SK-N-SH treated with all-trans-retinoic acid at 6 μM for 48 hours (cell line): Measurements from ENCODE around the gene CUBN.

Experiments used
- GLIS3 ChIP-seq: fragments of 250-450 bp; sonication (Bioruptor Pico); IDR thresholded peaks from 2 replicates; pipeline ENCODE4 v1.5.0; 2020; ENCODE audit warnings: mild to moderate bottlenecking, moderate library complexity
- ISL1 ChIP-seq: fragments of 250-450 bp; sonication (Bioruptor Pico); IDR thresholded peaks from 2 replicates; pipeline ENCODE4 v2.1.2; 2022; ENCODE audit warnings: mild to moderate bottlenecking, moderate library complexity
- OSR1 ChIP-seq: fragments of 250-450 bp; sonication (Bioruptor Pico); IDR thresholded peaks from 2 replicates; pipeline ENCODE4 v1.8.0; 2022; ENCODE audit warnings: moderate library complexity, mild to moderate bottlenecking, inconsistent platforms
- SNAI2 ChIP-seq: fragments of 250-450 bp; sonication (Bioruptor Pico); IDR thresholded peaks from 2 replicates; pipeline ENCODE4 v1.5.0; 2020; ENCODE audit warnings: mild to moderate bottlenecking, moderate library complexity

DNA sequence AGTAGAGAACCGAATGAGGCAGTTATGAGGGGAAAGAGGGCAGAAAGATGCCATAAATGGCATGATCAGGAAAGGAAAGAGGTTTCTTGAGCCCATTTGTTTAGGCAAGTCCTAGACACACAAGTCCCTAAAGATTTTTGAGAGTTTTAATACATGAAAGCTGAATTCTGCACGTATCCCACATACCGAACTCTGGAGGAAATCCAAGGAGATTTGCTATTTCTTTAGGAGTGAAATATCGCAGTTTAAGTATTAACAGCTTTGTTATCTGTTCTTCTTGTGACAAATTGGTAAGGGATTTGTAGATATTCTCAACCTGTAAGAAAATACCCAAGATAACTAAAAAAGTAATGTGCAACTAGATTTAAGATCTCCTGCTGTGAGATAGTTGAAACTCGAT is 23.7 kb upstream of the CUBN start:
- TF ChIP-seq GLIS3 (CRISPR knock-in tag), result no peak
- TF ChIP-seq OSR1, result no peak
- TF ChIP-seq ISL1 (CRISPR knock-in tag), result no peak
- no peak for TF ChIP-seq SNAI2 (CRISPR knock-in tag)
